Measurements from ENCODE around the gene CTH. TPM values are rescaled to one million over a fixed set of nuclear protein-coding genes. Genes with fewer than 3 reads are reported as not detected.

Gene CTH
- total RNA-seq, 1 experiment from 2014 or later, result 13.2 TPM

GRCh38 chr1:70384542-70384941, 26.5 kb upstream of the CTH start:
- Histone ChIP-seq H3K9me2 (replicated peaks; ENCODE audit: low read length) (no peaks in the 10 kb centered on the region), H3K27me3 (ENCODE audit: low read length) (no peaks in the 10 kb centered on the region), H2AFZ (ENCODE audit: low read length) (no peak overlapping the region), H4K20me1 (ENCODE audit: low read length) (no peaks in the 10 kb centered on the region), H3F3A (ENCODE audit: low read length, unreplicated experiment) (no peaks in the 10 kb centered on the region), H3K4me1 (ENCODE audit: insufficient read depth, low read length) (peaks cover 23% of the 10 kb centered on the region), H3K9ac (ENCODE audit: low read length) (no peak overlapping the region), H3K9me3 (ENCODE audit: low read length) (no peaks in the 10 kb centered on the region), H3K27ac (ENCODE audit: low read length) (no peak overlapping the region), H3K79me2 (ENCODE audit: low read length) (no peaks in the 10 kb centered on the region), H3K4me3 (ENCODE audit: low read length) (no peak overlapping the region), H3K4me2 (ENCODE audit: low read length) (no peak overlapping the region), H3K36me3 (ENCODE audit: low read depth, low read length) (no peaks in the 10 kb centered on the region)
- BruUV-seq (replicated peaks), result no TSS peak
- no peak for DNase-seq
- ATAC-seq, result no peak
- TF ChIP-seq EZH2 (IDR thresholded peaks at IDR 0.05; ENCODE audit: low read length, unreplicated experiment), result no peak
- no peak for TF ChIP-seq CTCF (conservative IDR thresholded peaks at IDR 0.05; ENCODE audit: low read depth, low read length)
- intact Hi-C loops (cut with micrococcal nuclease), result no loop called here
- ChIA-PET POLR2A (ENCODE audit: unreplicated experiment) (no interaction called here), CTCF (no interaction called here)

GRCh38 chr1:70385477-70385876, 25.6 kb upstream of the CTH start:
- Histone ChIP-seq H3K9me3 (ENCODE audit: low read length) (no peaks in the 10 kb centered on the region), H3K4me1 (ENCODE audit: insufficient read depth, low read length) (peaks cover 23% of the 10 kb centered on the region), H2AFZ (ENCODE audit: low read length) (no peak overlapping the region), H3K27ac (ENCODE audit: low read length) (peak overlapping the region; percentile 83), H4K20me1 (ENCODE audit: low read length) (no peaks in the 10 kb centered on the region), H3K4me3 (ENCODE audit: low read length) (no peak overlapping the region), H3F3A (ENCODE audit: low read length, unreplicated experiment) (no peaks in the 10 kb centered on the region), H3K27me3 (ENCODE audit: low read length) (no peaks in the 10 kb centered on the region), H3K4me2 (ENCODE audit: low read length) (peak overlapping the region; percentile 52), H3K9ac (ENCODE audit: low read length) (peak overlapping the region; percentile 45; the same call in 1 of the 2 replicates), H3K36me3 (ENCODE audit: low read depth, low read length) (no peaks in the 10 kb centered on the region), H3K9me2 (replicated peaks; ENCODE audit: low read length) (no peaks in the 10 kb centered on the region), H3K79me2 (ENCODE audit: low read length) (no peaks in the 10 kb centered on the region)
- intact Hi-C loops (cut with micrococcal nuclease), result no loop called here
- BruUV-seq (replicated peaks), result no TSS peak
- DNase-seq, result peak; percentile 34
- ChIA-PET POLR2A (ENCODE audit: unreplicated experiment) (no interaction called here), CTCF (no interaction called here)
- no peak for TF ChIP-seq EZH2phosphoT487 (IDR thresholded peaks at IDR 0.05; ENCODE audit: borderline replicate concordance, low read length)
- TF ChIP-seq CTCF (conservative IDR thresholded peaks at IDR 0.05; ENCODE audit: low read depth, low read length), result no peak
- TF ChIP-seq EZH2 (IDR thresholded peaks at IDR 0.05; ENCODE audit: low read length, unreplicated experiment), result no peak
- ATAC-seq, result peak; percentile 6; the same call in 1 of the 2 replicates

GRCh38 chr1:70386121-70386520, 24.9 kb upstream of the CTH start:
- peaks cover 23% of the 10 kb centered on the region for H3K4me1 ChIP-seq (ENCODE audit: insufficient read depth, low read length)
- intact Hi-C loops (cut with micrococcal nuclease), result loop anchor here (2.0 kb wide), 2 partner anchors 27 to 43 kb away; no protein-coding TSS in a partner anchor
- ChIA-PET POLR2A (ENCODE audit: unreplicated experiment) (no interaction called here), CTCF (no interaction called here)
- no peaks in the 10 kb centered on the region for H3F3A ChIP-seq (ENCODE audit: low read length, unreplicated experiment)
- ATAC-seq (peak; percentile 82), DNase-seq (peak; percentile 87)
- H4K20me1 ChIP-seq (ENCODE audit: low read length), result no peaks in the 10 kb centered on the region
- H3K27me3 ChIP-seq (ENCODE audit: low read length), result no peaks in the 10 kb centered on the region
- no peaks in the 10 kb centered on the region for H3K36me3 ChIP-seq (ENCODE audit: low read depth, low read length)
- no TSS peak for BruUV-seq (replicated peaks)
- peak overlapping the region; percentile 45; the same call in 1 of the 2 replicates for H3K9ac ChIP-seq (ENCODE audit: low read length)
- H3K9me3 ChIP-seq (ENCODE audit: low read length), result no peaks in the 10 kb centered on the region
- peak overlapping the region; percentile 52 for H3K4me2 ChIP-seq (ENCODE audit: low read length)
- TF ChIP-seq EZH2 (IDR thresholded peaks at IDR 0.05; ENCODE audit: low read length, unreplicated experiment) (no peak), CTCF (conservative IDR thresholded peaks at IDR 0.05; ENCODE audit: low read depth, low read length) (no peak), EZH2phosphoT487 (IDR thresholded peaks at IDR 0.05; ENCODE audit: borderline replicate concordance, low read length) (no peak)
- H3K9me2 ChIP-seq (replicated peaks; ENCODE audit: low read length), result no peaks in the 10 kb centered on the region
- H3K4me3 ChIP-seq (ENCODE audit: low read length), result no peak overlapping the region
- H3K79me2 ChIP-seq (ENCODE audit: low read length), result no peaks in the 10 kb centered on the region
- H3K27ac ChIP-seq (ENCODE audit: low read length), result peak overlapping the region; percentile 83
- H2AFZ ChIP-seq (ENCODE audit: low read length), result no peak overlapping the region

All from PC-3 (cell line).